Epithelial cell of proximal tubule (primary cell): ENCODE data around the gene RMC1. TPM values are rescaled to one million over a fixed set of nuclear protein-coding genes. Genes with fewer than 3 reads are reported as not detected.

Experiments used
- DNase-seq: peaks from one replicate; pipeline ENCODE4 v3.0.0-alpha.2; 2011; ENCODE audit warnings: low read depth
- H3K4me3 ChIP-seq: 2 replicates; pipeline ENCODE4 v1.5.1; 2011; ENCODE audit warnings: low read depth, mild to moderate bottlenecking, low read length
- CTCF ChIP-seq: conservative IDR thresholded peaks from 2 replicates; pipeline ENCODE4 v1.5.1; 2012; ENCODE audit warnings: low read depth, mild to moderate bottlenecking, low read length
- total RNA-seq: library from RNA; depleted of rRNA; stranded (reverse); fragments of >200 nt; gene quantifications from 2 replicates; pipeline ENCODE4 v1.2.3, GENCODE V29; 2015

RMC1 gene
- total RNA-seq, 1 donor from 2014 or later = 37.0 TPM

DNA sequence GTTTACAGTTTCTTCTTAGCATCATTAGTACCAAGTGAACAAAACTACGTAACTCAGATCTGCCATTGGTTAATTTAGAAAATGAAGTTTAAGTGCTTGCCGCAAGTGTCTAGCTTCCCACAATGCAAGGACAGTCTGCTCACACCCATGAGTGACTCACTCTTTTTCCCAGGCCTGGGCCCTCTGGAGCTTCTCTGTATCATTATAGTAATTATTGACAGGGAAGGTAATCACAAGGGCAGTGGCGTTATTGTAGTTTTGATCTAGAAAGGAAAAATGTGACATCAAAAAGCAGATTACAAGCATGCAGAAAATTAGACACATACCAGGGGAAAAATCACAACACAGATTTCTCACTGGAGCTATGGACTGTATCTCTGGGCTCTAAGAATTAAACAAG is 44.5 kb downstream of the RMC1 start:
- no peak overlapping the region for H3K4me3 ChIP-seq
- TF ChIP-seq CTCF = no peak
- peak; percentile 52 for DNase-seq

DNA sequence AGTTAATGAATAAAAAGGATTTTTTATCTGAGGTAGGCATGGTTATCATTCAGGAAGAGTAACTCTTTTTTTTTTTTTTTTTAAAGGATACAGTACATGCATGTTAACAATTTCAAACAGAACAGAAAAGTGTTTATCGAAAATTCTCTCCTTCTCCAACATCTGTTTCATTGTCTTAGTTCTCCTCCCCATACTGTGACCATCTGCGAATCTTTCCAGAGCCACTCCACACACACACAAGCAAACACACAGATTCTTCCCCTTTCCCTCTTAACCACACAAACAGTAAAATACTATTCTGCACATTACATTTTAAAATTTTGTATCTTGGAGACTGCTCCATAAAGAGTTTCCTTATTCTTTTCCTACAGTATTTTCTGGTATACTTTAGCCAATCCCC is 45.0 kb downstream of the RMC1 start:
- no peak for TF ChIP-seq CTCF
- H3K4me3 ChIP-seq = no peak overlapping the region
- DNase-seq = no peak

GRCh38 chr18:23548719-23549118 is 45.4 kb downstream of the RMC1 start:
- H3K4me3 ChIP-seq = no peak overlapping the region
- TF ChIP-seq CTCF = no peak
- DNase-seq = no peak

- TF ChIP-seq CTCF = no peak
- no peak for DNase-seq
Observed at GRCh38 chr18:23550898-23551297, 47.6 kb downstream of the RMC1 start.

GRCh38 chr18:23551978-23552377 is 48.7 kb downstream of the RMC1 start:
- no peak for TF ChIP-seq CTCF
- H3K4me3 ChIP-seq = no peak overlapping the region
- no peak for DNase-seq

More at GRCh38 chr18:23550898-23551297, 47.6 kb downstream of the RMC1 start:
- H3K4me3 ChIP-seq = no peak overlapping the region

DNA sequence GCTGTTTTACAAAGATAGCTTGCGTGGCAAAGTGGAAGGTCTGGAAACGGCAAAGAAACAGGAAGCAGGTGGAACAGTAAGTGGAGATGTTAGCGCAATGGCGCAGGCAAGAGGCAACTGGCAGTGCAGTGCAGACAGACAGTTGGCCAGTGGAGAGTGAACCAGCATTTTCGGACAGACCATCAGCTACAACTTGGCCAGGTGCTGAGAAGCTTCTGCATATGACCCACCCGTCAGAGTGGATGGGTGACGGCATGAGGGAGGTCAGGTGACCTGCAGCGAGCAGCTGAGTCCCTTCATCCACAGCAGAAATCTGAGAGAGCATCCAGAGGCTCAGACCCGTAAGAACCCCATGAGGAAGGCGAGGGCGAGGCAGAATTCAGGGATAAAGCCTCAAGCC is 49.2 kb downstream of the RMC1 start:
- TF ChIP-seq CTCF = no peak
- no peak overlapping the region for H3K4me3 ChIP-seq
- DNase-seq = no peak

GRCh38 chr18:23553887-23554286 is 50.6 kb downstream of the RMC1 start:
- DNase-seq = no peak
- no peak for TF ChIP-seq CTCF

More at GRCh38 chr18:23553887-23554286, 50.6 kb downstream of the RMC1 start:
- no peak overlapping the region for H3K4me3 ChIP-seq
